LHCN-M2 (cell line): ENCODE data around the gene GDF15. TPM values are rescaled to one million over a fixed set of nuclear protein-coding genes. Genes with fewer than 3 reads are reported as not detected.
A peak's percentile ranks its signal among the peaks of the same experiment; 100 is the strongest.

ENCODE experiments used
- DNase-seq: peaks from one replicate; pipeline ENCODE4 v3.0.0-alpha.2; 2012; ENCODE audit warnings: low read depth
- total RNA-seq: library from RNA; depleted of rRNA; stranded (reverse); fragments of >200 nt; gene quantifications from 2 replicates; pipeline ENCODE4 v1.2.3, GENCODE V29; 2014; rRNA removed

Gene GDF15
- total RNA-seq, 1 experiment from 2014 or later = 147 TPM

DNA sequence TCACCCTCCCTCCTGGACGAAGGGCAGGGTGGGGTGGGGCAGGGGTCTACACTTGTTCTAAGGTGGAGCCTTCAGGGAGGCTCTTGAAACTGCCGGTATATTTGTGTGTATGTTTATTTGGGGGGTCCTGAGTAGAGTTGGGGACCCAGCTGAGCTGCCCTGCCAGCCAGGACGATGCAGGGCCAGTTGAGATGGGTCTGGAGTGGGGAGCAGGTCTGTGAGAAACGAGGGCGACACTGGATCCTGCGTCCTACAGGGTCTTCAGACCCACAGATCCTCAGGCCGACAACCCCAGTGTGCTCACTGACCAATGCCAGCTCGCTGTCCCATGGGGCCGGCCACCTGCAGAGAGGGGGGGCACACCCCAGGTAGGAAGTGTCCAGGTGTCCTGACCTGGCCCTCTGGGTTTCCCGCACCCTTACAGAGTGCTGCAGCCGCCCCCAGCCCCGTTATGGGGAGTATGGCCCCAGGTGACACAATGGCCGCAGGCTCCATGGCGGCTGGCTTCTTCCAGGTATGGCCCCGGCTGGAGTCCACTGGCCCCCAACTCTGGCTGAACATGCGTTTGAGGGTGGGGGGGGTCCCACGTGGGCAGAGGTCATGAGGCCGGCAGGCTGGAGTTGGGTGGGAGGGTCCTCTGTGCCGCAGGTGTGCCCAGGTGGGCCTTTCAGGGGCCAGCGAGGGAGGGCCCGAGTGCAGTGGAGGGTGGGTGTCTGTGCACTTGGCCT, 44.6 kb downstream of the GDF15 start:
- DNase-seq = no peak

DNA sequence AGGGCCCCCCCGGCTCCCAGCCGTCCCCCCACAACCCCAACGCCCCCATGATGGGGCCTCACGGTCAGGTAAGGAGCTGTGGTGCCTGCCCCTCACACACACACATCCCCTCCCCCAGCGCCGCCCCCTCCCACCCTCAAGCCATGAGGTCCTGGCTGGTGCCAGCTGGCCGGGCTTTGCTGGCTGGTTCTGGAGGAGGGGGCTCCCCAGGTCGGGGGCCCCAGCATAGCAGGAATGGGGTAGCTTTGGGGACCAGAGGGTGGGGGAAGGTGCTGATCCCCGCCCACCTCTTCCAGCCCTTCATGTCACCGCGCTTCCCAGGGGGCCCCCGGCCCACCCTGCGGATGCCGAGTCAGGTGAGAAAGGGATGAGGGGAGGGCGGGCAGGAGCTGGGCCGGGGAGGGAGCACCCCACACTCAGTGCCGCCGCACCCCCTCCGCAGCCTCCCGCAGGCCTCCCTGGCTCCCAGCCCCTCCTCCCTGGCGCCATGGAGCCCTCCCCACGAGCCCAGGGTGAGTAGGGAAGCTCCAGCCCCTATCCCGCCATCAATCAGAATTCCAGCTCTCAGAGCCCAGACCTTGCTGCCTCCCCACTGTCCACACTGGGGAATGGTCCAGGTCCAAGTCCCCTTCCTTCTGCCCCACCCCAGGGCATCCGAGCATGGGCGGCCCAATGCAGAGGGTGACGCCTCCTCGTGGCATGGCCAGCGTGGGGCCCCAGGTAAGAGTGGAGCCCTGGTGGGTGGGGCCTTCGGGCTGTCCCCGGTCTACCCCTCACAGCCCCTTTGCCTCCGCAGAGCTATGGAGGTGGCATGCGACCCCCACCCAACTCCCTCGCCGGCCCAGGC, 45.6 kb downstream of the GDF15 start:
- no peak for DNase-seq

GRCh38 chr19:18432275-18433014, 46.5 kb downstream of the GDF15 start:
- no peak for DNase-seq

- no peak for DNase-seq
Observed at GRCh38 chr19:18433015-18433691, 47.2 kb downstream of the GDF15 start.

GRCh38 chr19:18433735-18434398, 47.9 kb downstream of the GDF15 start:
- no peak for DNase-seq

- DNase-seq = no peak
Observed at GRCh38 chr19:18434411-18435175, 48.6 kb downstream of the GDF15 start.

GRCh38 chr19:18435178-18435841, 49.4 kb downstream of the GDF15 start:
- no peak for DNase-seq

- no peak for DNase-seq
Observed at GRCh38 chr19:18435842-18436670, 50.1 kb downstream of the GDF15 start.

GRCh38 chr19:18436671-18437490, 50.9 kb downstream of the GDF15 start:
- DNase-seq = peak; percentile 56

DNA sequence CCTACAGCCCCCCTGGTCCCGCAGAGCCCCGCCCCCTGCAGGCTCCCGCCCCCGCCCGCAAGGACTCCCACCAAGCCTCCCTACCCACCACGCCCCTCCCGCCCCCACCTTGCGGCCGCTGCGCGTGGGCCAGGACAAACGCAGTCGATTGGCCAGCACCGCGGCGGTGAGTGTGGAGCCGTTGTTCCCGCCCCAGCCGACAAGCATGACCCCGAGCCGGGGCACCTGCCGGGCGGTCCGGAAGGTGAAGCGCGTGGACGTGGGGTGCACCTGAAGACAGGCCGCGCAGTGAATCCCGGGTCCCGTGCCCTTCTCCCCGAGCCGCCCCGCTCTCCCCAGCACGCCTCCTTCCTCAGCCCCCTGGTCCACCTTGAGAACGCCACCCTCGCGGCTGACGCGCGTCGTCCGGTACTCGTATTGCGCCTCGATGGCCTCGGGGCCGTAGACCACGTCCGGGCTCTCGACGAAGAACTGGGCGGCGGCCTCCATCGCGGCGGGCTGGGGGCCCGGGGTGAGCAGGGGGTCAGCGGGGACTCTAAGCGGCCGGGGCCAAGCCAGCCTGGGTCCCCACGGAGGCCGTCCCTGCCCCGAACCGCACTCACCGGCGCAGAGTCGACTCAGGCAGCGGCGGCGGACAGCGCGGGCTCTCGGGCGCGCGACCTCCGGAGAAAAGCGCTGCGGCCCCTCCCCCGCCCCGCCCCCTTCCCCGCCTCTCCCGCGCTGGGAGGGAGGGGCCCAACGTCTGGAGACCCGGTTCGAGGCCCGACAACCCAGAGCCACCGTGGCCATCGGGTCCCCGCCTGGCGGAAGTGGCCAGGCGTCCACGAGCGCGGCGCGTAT, 51.8 kb downstream of the GDF15 start, which contains the start of gene ISYNA1:
Gene ISYNA1 (minus strand): TSS at position 643 of the 840 bp plus-strand sequence. CDS start 154 bp downstream, at position 489.
- DNase-seq = no peak

DNA sequence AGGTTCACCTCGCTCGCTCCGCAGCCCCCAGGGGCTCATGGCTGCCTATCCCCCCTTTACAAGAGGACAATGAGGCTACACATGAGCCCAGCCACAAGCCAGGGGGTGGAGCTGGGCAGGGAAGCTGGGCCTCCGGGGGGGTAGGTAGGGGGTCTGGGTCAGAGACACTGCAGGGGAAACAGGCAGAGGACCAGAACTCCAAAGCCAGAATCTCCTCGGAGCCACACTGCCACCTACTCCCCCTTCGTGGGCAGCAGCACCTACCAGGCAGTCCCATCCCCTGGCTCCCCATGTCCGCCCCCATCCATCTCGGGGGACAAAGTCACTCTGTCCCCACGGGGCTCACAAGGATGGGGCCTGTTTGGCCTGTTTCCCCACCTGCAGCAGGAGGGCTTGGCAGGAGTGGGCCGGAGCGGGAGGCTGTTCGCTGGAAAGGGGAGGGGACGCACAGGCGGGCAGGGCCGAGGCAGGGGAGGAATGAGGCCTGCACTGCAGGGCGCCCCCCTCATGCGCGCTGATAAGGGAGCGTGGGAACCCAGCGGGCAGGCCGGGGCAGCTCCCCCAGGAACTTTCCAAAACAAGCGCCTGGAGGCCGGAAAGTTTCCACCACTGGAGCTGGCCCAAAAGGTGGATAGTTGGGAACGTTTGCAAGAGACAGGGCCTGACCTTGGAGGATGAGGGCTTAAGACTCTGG, 52.5 kb downstream of the GDF15 start:
- DNase-seq = no peak

Other genes starting within 250 kb of the GDF15 start
- gene PIK3R2, start 233.0 kb upstream of the GDF15 start, total RNA-seq = 21.2 and 40.6 TPM in 2 replicates
- 3.3 and 13.0 TPM in 2 replicates for gene IFI30, start 212.3 kb upstream of the GDF15 start, total RNA-seq
- 33.7 and 51.1 TPM in 2 replicates for gene MPV17L2, start 192.9 kb upstream of the GDF15 start, total RNA-seq
- gene RAB3A, start 182.1 kb upstream of the GDF15 start, total RNA-seq = 1.4 and 1.7 TPM in 2 replicates
- 0.17 and 0.26 TPM in 2 replicates for gene PDE4C, start 159.7 kb upstream of the GDF15 start, total RNA-seq
- gene IQCN, start 111.7 kb upstream of the GDF15 start, total RNA-seq = 0.06 and 0.13 TPM in 2 replicates
- gene JUND, start 104.5 kb upstream of the GDF15 start, total RNA-seq = 47.3 and 60.9 TPM in 2 replicates
- 376 and 434 TPM in 2 replicates for gene LSM4, start 63.1 kb upstream of the GDF15 start, total RNA-seq
- gene PGPEP1, start 45.6 kb upstream of the GDF15 start, total RNA-seq = 8.0 and 11.0 TPM in 2 replicates
- gene LRRC25, start 11.5 kb downstream of the GDF15 start, total RNA-seq = not detected in 2 replicates
- 41.6 and 64.2 TPM in 2 replicates for gene SSBP4, start 33.2 kb downstream of the GDF15 start, total RNA-seq
- 0.83 and 0.86 TPM in 2 replicates for gene ISYNA1, start 52.0 kb downstream of the GDF15 start, total RNA-seq
- gene ELL, start 135.9 kb downstream of the GDF15 start, total RNA-seq = 10.5 and 10.8 TPM in 2 replicates
- 374 and 409 TPM in 2 replicates for gene FKBP8, start 157.4 kb downstream of the GDF15 start, total RNA-seq
- 136 and 148 TPM in 2 replicates for gene KXD1, start 171.7 kb downstream of the GDF15 start, total RNA-seq
- 772 and 799 TPM in 2 replicates for gene UBA52, start 185.7 kb downstream of the GDF15 start, total RNA-seq
- 90.9 and 100 TPM in 2 replicates for gene REX1BD, start 202.6 kb downstream of the GDF15 start, total RNA-seq
- gene CRLF1, start 220.6 kb downstream of the GDF15 start, total RNA-seq = 0.86 and 5.8 TPM in 2 replicates
- gene TMEM59L, start 226.7 kb downstream of the GDF15 start, total RNA-seq = 0.11 and 0.26 TPM in 2 replicates